Coronary artery (tissue), 2 donors: ENCODE data around the gene ALDH4A1.

Experiments used
- DNase-seq: peaks from one replicate; pipeline ENCODE4 v3.0.0-alpha.2; 2017; ENCODE audit warnings: low spot score
- H3K27ac ChIP-seq, 2 donors: fragments of 200-600 bp; sonication (generic); one replicate each; pipeline ENCODE4 v1.5.1; 2016 to 2019
- H3K4me3 ChIP-seq: fragments of 200-600 bp; sonication (generic); 2 replicates; pipeline ENCODE4 v1.5.1; 2016; ENCODE audit warnings: mild to moderate bottlenecking, moderate library complexity
- CTCF ChIP-seq: fragments of 200-600 bp; sonication (generic); IDR thresholded peaks from one replicate; pipeline ENCODE4 v1.5.1; 2019; ENCODE audit warnings: antibody characterized with exemption

Gene ALDH4A1

DNA sequence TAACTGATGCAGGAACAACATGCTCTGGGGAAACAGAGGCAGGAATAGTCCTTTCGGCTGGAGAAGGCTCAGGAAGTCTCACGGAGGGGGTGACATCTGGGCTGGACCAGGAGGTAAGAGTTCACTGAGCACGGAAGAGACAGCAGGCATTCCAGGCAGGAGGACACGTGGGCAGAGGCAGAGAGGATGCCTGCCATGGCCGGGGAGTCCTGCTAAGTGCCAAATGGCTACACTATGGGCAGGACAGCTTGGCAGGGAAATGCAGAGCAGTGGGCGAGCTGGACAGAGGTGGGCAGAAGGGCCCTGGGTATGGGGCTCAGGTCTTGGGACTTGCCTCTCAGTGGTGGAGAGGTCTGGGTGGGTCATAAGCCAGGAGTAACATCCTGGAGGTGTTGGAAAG, 17.6 kb downstream of the ALDH4A1 start:
- DNase-seq: no peak
- H3K4me3 ChIP-seq: no peak overlapping the region
- H3K27ac ChIP-seq: no peak overlapping the region
- no peak for TF ChIP-seq CTCF

GRCh38 chr1:18884419-18884717, 18.0 kb downstream of the ALDH4A1 start:
- Histone ChIP-seq H3K4me3 (no peak overlapping the region), H3K27ac (no peak overlapping the region)
- no peak for DNase-seq
- peak; percentile 7 for TF ChIP-seq CTCF

- Histone ChIP-seq H3K4me3 (no peak overlapping the region), H3K27ac (no peak overlapping the region)
- peak; percentile 84 for TF ChIP-seq CTCF
- DNase-seq: no peak
Observed at GRCh38 chr1:18883636-18884418, 18.5 kb downstream of the ALDH4A1 start.

- H3K27ac ChIP-seq: no peak overlapping the region
- TF ChIP-seq CTCF: no peak
- H3K4me3 ChIP-seq: no peak overlapping the region
- no peak for DNase-seq
Observed at GRCh38 chr1:18883079-18883478, 19.3 kb downstream of the ALDH4A1 start.

DNA sequence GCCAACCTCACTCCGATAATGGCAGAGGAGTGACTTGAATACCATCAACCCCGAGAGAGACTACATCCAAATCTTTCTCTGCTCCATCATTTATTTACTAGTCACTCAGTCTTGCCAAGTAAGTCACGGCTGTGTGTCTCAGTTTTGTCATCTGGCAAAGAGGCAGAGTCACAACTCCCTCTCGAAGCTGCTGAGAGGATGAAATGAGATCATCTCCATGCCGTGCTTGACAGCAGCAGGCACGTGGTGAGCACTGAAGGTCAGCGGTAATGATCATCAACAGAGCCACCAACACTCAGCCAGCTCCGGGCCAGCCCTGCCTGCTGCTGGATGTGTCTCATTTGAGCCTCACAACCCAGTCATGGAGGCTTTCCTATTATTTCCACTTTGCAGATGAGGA, 19.9 kb downstream of the ALDH4A1 start:
- H3K4me3 ChIP-seq: no peak overlapping the region
- TF ChIP-seq CTCF: no peak
- no peak overlapping the region for H3K27ac ChIP-seq
- DNase-seq: no peak

DNA sequence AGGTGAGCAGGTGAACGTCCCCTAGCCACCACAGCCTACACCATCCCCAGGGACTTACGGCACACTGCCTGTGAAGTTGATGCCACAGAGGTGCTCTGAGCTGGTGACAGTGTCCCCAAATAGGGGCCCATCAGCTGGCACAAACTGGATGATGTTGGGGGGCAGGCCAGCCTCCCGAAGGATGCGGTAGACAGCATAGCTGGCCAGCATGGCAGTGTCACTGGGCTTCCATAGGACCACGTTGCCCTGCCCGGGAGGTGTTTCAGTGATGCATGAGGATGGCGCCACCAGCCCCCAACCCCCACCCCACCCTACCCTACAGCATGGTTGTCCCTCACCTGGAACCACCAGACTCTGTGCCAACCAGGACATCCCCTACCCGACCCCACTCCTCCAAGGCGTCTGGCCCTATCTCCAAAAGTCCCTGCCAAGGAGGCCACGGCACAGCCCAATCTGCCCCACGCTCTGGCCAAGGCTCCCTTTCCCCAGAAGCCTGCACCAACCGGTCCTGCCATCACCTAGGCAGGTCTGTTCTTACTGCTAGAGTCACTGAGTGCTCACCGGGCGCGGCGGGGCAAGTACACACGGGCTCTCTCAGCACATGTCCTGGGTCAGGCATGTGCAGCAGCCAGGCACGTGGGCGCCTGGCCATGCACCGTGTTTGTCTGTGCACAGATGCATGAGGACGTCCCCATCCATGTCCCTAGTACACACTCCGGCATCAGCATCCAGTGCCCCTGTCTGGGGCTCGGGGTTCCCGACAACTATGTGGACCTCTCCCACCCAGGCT, 20.5 kb downstream of the ALDH4A1 start:
- Histone ChIP-seq H3K27ac (no peak overlapping the region), H3K4me3 (no peak overlapping the region)
- no peak for DNase-seq
- no peak for TF ChIP-seq CTCF

DNA sequence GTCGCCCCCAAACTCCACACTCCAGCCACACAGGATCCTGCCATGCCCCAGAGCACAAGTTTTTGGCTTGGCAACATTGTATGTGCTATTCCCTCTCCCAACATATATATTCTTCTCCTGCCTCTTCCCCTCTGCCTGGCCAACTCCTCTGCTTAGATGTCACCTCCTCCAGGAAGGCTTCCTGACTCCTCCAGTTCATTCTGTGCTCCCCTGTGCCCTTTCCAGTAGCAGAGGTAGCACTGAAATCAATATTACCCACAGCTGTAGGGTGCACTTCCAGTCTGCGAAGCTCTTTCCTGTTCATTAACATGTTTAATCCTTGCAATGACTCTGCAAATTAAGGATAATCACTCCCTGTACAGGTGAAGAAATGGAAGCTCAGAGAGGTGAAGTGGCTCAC, 21.2 kb downstream of the ALDH4A1 start:
- Histone ChIP-seq H3K4me3 (no peak overlapping the region), H3K27ac (no peak overlapping the region)
- no peak for TF ChIP-seq CTCF
- no peak for DNase-seq
